Measurements from ENCODE around the gene ZNF441. TPM values are rescaled to one million over a fixed set of nuclear protein-coding genes. Genes with fewer than 3 reads are reported as not detected.

The ZNF441 gene
- total and polyA plus RNA-seq, 10 of the 15 experiments (the other 5 are each of a cell fraction or from before 2014, with no cell fraction given) = 1.0 to 9.4 (median 4.3) TPM

DNA sequence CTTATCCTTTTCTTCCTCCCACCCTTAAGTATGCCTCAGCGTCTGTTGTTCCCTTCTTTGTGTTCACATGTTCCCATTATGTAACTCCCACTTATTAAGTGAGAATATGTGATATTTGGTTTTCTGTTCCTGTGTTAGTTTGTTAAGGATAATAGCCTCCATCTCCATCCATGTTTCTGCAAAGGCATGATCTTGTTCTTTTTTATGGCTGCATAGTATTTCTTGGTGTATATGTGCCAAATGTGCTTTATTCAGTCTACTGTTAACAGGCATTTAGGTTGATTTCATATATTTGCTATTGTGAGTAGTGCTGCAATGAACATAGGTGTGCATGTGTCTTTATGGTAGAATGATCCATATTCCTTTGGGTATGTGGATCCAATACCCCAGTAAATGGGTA lies 3.2 kb upstream of the ZNF441 start (continued):
- TF ChIP-seq, protein P1, sequence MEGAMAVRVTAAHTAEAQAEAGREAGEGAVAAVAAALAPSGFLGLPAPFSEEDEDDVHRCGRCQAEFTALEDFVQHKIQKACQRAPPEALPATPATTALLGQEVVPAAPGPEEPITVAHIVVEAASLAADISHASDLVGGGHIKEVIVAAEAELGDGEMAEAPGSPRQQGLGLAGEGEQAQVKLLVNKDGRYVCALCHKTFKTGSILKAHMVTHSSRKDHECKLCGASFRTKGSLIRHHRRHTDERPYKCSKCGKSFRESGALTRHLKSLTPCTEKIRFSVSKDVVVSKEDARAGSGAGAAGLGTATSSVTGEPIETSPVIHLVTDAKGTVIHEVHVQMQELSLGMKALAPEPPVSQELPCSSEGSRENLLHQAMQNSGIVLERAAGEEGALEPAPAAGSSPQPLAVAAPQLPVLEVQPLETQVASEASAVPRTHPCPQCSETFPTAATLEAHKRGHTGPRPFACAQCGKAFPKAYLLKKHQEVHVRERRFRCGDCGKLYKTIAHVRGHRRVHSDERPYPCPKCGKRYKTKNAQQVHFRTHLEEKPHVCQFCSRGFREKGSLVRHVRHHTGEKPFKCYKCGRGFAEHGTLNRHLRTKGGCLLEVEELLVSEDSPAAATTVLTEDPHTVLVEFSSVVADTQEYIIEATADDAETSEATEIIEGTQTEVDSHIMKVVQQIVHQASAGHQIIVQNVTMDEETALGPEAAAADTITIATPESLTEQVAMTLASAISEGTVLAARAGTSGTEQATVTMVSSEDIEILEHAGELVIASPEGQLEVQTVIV (IDR thresholded peaks at IDR 0.05; ENCODE audit: borderline replicate concordance, partially characterized antibody) = no peak
- no peak for TF ChIP-seq SREBF2 (IDR thresholded peaks at IDR 0.05; ENCODE audit: low read length)
- TF ChIP-seq, protein P2, sequence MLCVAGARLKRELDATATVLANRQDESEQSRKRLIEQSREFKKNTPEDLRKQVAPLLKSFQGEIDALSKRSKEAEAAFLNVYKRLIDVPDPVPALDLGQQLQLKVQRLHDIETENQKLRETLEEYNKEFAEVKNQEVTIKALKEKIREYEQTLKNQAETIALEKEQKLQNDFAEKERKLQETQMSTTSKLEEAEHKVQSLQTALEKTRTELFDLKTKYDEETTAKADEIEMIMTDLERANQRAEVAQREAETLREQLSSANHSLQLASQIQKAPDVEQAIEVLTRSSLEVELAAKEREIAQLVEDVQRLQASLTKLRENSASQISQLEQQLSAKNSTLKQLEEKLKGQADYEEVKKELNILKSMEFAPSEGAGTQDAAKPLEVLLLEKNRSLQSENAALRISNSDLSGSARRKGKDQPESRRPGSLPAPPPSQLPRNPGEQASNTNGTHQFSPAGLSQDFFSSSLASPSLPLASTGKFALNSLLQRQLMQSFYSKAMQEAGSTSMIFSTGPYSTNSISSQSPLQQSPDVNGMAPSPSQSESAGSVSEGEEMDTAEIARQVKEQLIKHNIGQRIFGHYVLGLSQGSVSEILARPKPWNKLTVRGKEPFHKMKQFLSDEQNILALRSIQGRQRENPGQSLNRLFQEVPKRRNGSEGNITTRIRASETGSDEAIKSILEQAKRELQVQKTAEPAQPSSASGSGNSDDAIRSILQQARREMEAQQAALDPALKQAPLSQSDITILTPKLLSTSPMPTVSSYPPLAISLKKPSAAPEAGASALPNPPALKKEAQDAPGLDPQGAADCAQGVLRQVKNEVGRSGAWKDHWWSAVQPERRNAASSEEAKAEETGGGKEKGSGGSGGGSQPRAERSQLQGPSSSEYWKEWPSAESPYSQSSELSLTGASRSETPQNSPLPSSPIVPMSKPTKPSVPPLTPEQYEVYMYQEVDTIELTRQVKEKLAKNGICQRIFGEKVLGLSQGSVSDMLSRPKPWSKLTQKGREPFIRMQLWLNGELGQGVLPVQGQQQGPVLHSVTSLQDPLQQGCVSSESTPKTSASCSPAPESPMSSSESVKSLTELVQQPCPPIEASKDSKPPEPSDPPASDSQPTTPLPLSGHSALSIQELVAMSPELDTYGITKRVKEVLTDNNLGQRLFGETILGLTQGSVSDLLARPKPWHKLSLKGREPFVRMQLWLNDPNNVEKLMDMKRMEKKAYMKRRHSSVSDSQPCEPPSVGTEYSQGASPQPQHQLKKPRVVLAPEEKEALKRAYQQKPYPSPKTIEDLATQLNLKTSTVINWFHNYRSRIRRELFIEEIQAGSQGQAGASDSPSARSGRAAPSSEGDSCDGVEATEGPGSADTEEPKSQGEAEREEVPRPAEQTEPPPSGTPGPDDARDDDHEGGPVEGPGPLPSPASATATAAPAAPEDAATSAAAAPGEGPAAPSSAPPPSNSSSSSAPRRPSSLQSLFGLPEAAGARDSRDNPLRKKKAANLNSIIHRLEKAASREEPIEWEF (IDR thresholded peaks at IDR 0.05; ENCODE audit: insufficient replicate concordance, low read depth, low read length) = no peak
- TF ChIP-seq HCFC1 (IDR thresholded peaks at IDR 0.05; ENCODE audit: low read length) = no peak
- TF ChIP-seq, protein P3, sequence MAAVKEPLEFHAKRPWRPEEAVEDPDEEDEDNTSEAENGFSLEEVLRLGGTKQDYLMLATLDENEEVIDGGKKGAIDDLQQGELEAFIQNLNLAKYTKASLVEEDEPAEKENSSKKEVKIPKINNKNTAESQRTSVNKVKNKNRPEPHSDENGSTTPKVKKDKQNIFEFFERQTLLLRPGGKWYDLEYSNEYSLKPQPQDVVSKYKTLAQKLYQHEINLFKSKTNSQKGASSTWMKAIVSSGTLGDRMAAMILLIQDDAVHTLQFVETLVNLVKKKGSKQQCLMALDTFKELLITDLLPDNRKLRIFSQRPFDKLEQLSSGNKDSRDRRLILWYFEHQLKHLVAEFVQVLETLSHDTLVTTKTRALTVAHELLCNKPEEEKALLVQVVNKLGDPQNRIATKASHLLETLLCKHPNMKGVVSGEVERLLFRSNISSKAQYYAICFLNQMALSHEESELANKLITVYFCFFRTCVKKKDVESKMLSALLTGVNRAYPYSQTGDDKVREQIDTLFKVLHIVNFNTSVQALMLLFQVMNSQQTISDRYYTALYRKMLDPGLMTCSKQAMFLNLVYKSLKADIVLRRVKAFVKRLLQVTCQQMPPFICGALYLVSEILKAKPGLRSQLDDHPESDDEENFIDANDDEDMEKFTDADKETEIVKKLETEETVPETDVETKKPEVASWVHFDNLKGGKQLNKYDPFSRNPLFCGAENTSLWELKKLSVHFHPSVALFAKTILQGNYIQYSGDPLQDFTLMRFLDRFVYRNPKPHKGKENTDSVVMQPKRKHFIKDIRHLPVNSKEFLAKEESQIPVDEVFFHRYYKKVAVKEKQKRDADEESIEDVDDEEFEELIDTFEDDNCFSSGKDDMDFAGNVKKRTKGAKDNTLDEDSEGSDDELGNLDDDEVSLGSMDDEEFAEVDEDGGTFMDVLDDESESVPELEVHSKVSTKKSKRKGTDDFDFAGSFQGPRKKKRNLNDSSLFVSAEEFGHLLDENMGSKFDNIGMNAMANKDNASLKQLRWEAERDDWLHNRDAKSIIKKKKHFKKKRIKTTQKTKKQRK (IDR thresholded peaks at IDR 0.05; ENCODE audit: low read depth, low read length) = no peak
- no peak for TF ChIP-seq RBBP5 (conservative IDR thresholded peaks at IDR 0.05)
